Measurements from ENCODE around the gene SLC16A5. TPM values are rescaled to one million over a fixed set of nuclear protein-coding genes. Genes with fewer than 3 reads are reported as not detected.
"Not testable (repeated sequence)": the region's sequence is repeated elsewhere in the genome, so short reads cannot be mapped to it uniquely, and the experiment has no call there.

The SLC16A5 gene
- total RNA-seq, 1 experiment from 2014 or later = 20.0 TPM

GRCh38 chr17:75064040-75064439 lies 23.7 kb upstream of the SLC16A5 start:
- DNase-seq (ENCODE audit: extremely low read depth, low read depth) = no peak

GRCh38 chr17:75064460-75064859 lies 23.3 kb upstream of the SLC16A5 start:
- DNase-seq (ENCODE audit: extremely low read depth, low read depth) = no peak

GRCh38 chr17:75064867-75065561 lies 22.7 kb upstream of the SLC16A5 start:
- no peak for DNase-seq (ENCODE audit: extremely low read depth, low read depth)

GRCh38 chr17:75065562-75066151 lies 22.1 kb upstream of the SLC16A5 start:
- DNase-seq (ENCODE audit: extremely low read depth, low read depth) = no peak

- DNase-seq (ENCODE audit: extremely low read depth, low read depth) = no peak
Measured at GRCh38 chr17:75067856-75068255, 19.9 kb upstream of the SLC16A5 start.

GRCh38 chr17:75068750-75069149 lies 19.0 kb upstream of the SLC16A5 start:
- DNase-seq (ENCODE audit: extremely low read depth, low read depth) = no peak

GRCh38 chr17:75069783-75070182 lies 18.0 kb upstream of the SLC16A5 start:
- DNase-seq (ENCODE audit: extremely low read depth, low read depth) = peak; percentile 47

GRCh38 chr17:75071478-75072271 lies 16.1 kb upstream of the SLC16A5 start:
- not testable (repeated sequence) for DNase-seq (ENCODE audit: extremely low read depth, low read depth)

- not testable (repeated sequence) for DNase-seq (ENCODE audit: extremely low read depth, low read depth)
Measured at GRCh38 chr17:75072909-75073308, 14.8 kb upstream of the SLC16A5 start.

GRCh38 chr17:75073618-75074047 lies 14.1 kb upstream of the SLC16A5 start:
- DNase-seq (ENCODE audit: extremely low read depth, low read depth) = no peak

- DNase-seq (ENCODE audit: extremely low read depth, low read depth) = no peak
Measured at GRCh38 chr17:75074532-75074931, 13.2 kb upstream of the SLC16A5 start.

GRCh38 chr17:75075597-75076336 lies 12.0 kb upstream of the SLC16A5 start:
- DNase-seq (ENCODE audit: extremely low read depth, low read depth) = no peak

- DNase-seq (ENCODE audit: extremely low read depth, low read depth) = no peak
Measured at GRCh38 chr17:75077072-75077495, 10.7 kb upstream of the SLC16A5 start.

- no peak for DNase-seq (ENCODE audit: extremely low read depth, low read depth)
Measured at GRCh38 chr17:75077496-75078283, 10.1 kb upstream of the SLC16A5 start.

GRCh38 chr17:75078284-75079022 lies 9.3 kb upstream of the SLC16A5 start:
- no peak for DNase-seq (ENCODE audit: extremely low read depth, low read depth)

GRCh38 chr17:75079023-75079373 lies 8.8 kb upstream of the SLC16A5 start:
- no peak for DNase-seq (ENCODE audit: extremely low read depth, low read depth)

- DNase-seq (ENCODE audit: extremely low read depth, low read depth) = no peak
Measured at GRCh38 chr17:75081611-75082540, 5.9 kb upstream of the SLC16A5 start.

GRCh38 chr17:75082683-75083082 lies 5.1 kb upstream of the SLC16A5 start:
- DNase-seq (ENCODE audit: extremely low read depth, low read depth) = no peak
